ENCODE data around the gene TDRD12.
"Not testable (repeated sequence)": the region's sequence is repeated elsewhere in the genome, so short reads cannot be mapped to it uniquely, and the experiment has no call there.

The TDRD12 gene

DNA sequence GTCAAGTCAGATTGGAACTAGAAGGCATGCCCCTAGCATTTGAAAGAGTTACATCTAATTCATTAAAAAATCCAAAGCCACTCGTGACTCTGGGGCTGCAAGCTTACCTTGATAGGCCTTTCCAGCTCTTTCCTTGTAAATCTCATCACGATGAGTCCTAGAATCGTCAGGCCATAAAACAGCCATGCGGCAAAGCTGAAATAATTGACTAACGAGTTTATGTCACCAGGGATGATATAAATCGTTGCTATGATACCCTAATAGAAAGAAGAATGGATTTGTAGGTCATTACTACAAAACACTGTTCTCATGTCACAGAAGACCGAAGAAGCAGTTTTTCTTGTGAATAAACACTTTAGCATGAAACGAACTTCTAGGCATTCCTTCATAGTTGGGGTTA is 122.5 kb downstream of the TDRD12 start:
- no peak for DNase-seq

GRCh38 chr19:32843716-32844245 is 124.2 kb downstream of the TDRD12 start:
- no peak for DNase-seq

DNA sequence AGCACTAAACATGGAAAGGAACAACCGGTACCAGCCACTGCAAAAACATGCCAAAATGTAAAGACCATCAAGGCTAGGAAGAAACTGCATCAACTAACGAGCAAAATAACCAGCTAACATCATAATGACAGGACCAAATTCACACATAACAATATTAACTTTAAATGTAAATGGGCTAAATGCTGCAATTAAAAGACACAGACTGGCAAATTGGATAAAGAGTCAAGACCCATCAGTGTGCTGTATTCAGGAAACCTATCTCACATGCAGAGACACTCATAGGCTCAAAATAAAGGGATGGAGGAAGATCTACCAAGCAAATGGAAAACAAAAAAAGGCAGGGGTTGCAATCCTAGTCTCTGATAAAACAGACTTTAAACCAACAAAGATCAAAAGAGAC is 128.5 kb downstream of the TDRD12 start:
- DNase-seq = not testable (repeated sequence)

DNA sequence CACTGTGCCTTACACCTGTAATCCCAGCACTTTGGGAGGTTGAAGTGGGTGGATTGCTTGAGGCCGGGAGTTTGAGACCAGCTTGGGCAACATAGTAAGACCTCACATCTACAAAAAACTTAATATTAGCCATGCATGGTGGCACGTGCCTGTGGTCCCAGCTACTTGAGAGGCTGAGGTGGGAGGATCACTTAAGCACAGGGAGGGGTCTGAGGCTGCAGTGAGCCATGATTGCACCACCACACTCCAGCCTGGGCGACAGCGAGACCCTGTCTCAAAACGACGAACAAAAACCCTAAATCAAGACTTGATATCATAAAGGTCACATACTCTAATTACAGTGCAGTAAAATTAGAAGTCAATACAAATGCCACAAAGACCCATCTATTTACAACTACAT is 132.6 kb downstream of the TDRD12 start:
- no peak for DNase-seq

GRCh38 chr19:32856818-32857217 is 137.3 kb downstream of the TDRD12 start:
- DNase-seq = not testable (repeated sequence)

GRCh38 chr19:32857584-32857983 is 138.0 kb downstream of the TDRD12 start:
- DNase-seq = no peak

DNA sequence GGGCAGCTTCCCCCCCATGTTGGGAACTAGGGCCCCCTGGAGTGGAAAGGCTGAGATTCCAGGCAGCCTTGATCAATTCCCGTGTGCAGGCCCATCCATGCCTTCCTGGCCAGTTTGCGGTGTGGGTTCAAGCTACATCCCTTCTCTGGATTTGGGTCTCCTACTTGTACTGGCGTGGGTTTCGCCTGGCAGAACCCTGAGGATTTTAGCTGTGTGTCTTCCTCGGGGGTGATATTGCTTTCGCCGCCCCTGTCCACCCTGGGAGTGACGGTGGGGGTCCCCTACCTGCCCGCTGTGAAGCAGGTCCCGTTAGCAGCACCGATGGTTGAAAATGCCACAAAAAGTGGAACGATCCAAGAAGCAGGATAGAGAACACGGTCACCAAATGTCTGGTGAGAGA is 138.6 kb downstream of the TDRD12 start:
- DNase-seq = no peak

DNA sequence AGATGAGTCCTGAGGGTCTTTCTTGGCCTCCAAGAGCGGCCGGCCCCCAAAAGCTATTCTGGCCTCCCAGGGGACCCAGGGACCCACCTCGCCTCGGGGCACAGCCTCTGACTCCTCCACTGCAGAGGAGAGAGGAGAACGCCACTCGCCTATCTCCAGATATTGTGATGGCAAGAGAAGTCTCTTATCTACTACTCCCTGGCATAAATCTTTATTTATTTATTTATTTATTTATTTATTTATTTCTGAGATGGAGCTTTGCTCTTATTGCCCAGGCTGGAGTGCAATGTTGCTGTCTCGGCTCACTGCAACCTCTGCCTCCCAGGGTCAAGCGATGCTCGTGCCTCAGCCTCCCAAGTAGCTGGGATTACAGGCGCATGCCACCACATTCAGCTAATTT is 139.0 kb downstream of the TDRD12 start:
- DNase-seq = no peak

DNA sequence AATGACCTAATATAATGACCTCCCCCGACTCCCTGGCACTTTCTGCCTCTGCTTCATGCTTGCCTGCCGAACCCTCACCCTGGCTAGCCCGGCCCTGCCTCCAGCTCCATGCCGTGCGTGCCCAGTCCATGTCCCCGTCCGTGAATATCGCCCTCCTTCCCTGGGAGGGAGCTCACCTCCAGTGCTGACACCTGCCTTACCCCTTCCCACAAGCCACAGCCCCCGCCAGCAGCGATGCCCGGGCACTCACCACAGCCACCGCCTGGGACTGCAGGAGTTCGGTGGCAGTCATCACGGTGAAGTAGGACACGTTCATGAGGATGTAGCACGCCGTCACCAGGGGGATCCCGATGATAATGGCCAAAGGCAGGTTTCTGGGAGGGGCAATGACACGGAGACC is 140.0 kb downstream of the TDRD12 start:
- DNase-seq = no peak

DNA sequence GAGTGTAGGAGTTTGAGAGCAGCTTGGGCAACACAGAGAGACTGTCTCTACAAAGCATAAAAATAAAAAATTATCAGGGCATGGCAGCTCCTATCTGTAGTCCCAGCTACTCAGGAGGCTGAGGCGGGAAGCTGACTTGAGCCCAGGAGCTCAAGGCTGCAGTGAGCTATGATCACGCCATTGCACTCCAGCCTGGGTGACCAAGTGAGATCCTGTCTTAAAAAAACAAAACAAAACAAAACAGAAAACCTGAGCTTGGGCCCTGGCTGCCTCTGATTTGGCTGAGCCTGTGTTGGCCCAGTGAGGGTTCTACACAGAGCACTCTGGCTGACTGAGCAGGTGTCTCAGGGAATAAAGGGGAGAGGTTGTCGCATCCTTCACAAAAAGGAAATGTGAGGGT is 142.0 kb downstream of the TDRD12 start:
- DNase-seq = no peak

- DNase-seq = no peak
Observed at GRCh38 chr19:32862173-32862572, 142.6 kb downstream of the TDRD12 start.

DNA sequence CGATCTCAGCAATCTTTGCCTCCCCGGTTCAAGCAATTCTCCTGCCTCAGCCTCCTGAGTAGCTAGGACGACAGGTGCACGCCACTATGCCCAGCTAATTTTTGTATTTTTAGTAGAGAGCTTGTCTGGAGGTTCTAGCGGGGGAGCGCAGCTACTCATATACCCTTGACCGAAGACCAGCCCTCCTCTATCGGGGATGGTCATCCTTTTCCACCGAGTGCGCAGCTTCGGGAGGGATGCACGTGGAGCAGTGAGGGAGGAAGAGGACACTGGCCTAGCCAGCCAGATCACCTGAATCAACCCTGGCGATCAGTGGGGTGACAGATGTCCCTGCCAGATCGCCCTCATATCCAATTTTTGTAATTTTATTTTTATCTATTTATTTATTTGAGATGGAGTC is 143.2 kb downstream of the TDRD12 start:
- DNase-seq = no peak

- DNase-seq = no peak
Observed at GRCh38 chr19:32863301-32863700, 143.7 kb downstream of the TDRD12 start.

DNA sequence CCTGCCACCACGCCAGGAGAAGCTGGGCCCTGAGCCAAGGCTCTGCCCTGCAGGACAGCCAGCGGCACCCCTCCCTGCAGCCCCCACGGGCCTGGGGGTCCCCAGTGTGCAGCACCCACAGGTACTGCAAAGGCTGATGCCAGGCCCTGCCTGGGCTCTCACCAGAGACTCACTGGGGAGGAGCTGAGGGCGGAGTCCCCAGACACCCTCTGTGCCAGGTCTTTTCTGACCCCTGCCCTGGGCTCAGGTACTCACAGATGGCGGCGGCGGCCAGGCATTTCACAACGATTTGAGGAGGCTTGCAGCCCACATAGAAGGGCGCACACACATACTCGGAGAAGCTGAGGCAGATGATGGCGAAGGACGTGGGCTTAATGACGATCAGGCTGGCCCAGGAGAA is 144.3 kb downstream of the TDRD12 start:
- no peak for DNase-seq

DNA sequence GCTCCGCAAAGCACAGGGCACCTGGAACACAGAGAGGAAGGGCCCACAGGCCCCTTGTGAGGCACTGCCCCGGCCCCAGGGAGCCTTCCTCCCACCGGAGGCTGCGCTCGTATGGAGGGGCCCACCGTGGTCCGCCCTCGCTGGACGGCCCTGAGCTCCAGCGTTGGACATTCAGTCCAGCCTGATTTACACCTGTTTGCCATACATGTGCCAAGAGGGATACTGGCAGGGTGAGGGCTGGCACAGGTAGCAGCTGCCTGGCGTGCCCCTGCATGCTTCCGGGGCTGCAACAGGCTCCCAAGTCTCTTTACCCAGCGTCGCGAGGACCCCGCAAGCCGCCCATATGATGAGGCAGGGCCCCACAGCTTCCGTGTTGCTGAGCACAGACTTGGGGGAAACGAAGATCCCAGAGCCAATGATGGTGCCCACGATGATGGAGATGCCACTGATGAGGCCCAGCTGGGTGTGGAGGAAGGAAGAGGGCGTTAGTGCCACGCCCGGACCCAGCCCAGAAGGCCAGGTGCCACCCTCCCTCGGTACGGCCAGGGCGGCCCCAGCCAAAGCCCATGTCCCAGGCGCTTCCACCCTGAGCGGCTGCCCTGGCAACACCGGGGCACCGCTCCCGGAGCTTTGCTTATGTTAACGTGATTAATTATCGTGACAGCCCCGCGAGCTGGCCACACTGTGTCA is 144.9 kb downstream of the TDRD12 start:
- no peak for DNase-seq

DNA sequence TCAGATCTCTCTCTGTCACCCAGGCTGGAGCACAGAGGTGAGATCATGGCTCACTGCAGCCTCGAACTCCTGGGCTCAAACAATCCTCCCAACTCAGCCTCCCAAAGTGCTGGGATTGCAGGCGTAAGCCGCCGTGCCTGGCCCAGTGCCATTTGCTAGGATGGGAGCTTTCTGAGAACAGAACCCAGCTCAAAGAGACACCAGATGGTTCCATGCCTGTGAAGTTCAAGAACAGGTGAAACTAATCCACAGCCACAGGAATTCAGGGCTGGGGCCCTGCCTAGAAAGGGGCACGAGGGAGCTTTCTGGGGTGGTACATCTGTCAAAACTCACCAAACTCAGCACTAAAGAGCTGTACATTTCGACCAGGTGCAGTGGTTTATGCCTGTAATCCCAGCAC is 145.8 kb downstream of the TDRD12 start:
- no peak for DNase-seq

DNA sequence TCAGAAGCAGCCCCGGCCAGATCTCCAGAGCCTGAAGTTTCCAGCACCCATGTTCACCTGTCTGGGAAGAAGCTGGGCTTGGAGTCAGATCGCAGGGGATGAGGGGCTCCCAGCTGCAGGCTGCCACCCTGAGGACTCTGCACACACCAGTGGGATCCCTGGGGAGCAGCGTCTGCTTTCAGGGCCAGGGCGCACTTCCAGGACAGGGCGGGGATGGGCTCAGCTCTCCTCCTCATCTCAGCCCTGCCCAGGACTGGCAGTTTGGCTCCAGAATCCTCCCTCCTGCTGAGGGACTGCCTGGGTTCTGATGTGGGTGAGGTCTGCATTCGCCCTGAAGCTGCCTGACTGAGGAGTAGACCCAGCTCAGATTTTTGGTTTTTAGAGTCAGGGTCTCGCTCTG is 146.5 kb downstream of the TDRD12 start:
- DNase-seq = no peak

DNA sequence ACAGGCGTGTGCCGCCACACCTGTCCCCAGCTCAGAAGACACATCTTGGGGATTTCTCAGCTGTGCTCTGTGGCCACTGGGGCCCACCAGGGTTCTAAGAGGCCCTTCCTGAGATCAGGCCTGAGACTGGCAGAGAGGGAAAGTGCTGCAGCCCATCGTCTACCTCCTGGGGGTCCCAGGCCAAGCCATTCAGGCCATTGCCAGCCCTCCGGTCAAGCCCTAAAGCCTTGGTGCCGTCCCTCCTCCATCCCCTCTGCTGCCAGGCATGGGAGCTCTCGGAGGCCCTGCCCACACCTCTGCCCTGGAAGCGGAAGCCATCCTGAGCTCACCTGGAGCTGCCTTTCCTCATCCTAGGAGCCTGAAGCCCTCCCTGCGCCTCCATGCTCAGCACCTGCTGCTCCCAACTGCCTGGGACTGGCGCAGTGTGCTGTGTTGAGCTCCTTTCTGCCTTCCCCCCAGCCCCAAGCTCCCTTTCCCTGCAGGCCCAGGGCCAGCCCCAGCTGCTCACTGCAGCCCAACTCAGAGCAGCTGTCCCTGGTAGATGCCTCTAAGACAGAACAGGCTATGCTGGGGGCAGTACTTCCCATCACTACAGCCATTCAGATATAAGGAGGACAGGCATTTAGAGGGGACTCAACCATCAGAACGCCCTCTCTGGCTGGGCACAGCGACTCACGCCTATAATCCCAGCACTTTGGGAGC is 147.1 kb downstream of the TDRD12 start:
- no peak for DNase-seq

GRCh38 chr19:32867436-32867835 is 147.9 kb downstream of the TDRD12 start:
- not testable (repeated sequence) for DNase-seq

DNA sequence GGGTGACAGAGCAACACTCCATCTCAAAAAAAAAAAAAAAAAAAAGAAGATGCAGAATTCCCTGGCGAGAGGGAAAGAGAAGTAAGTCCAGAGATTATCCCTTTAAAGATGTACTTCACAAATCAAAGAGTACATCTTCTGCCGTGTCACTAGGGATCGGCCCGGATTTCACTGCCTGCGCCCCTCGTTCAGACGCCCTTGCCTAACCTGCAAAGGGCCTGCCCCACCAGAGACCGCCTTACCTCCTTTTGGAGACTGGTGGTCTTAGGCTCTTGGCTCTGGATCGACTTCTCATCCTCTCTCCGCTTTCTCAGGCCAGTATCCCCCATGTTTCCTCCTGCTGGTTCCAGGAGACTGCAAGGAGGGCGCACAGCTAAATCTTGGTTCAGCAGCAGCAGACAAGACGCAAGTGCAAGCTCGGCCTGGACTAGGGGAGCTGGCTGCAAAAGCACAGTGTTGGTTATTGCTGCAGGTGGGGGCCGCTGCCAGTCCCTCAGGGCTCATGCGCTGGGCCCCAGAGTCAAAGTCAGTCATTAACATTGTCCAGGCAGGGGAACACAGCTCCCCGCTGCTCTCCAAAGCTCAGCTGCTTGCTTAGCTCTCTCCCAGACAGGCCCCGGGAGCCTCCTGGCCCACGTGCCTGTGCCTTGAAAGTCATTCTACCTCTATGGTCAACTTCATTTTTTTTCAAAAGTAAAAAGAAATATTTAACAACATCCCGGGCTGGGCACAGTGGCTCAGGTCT is 148.8 kb downstream of the TDRD12 start:
- DNase-seq = no peak

DNA sequence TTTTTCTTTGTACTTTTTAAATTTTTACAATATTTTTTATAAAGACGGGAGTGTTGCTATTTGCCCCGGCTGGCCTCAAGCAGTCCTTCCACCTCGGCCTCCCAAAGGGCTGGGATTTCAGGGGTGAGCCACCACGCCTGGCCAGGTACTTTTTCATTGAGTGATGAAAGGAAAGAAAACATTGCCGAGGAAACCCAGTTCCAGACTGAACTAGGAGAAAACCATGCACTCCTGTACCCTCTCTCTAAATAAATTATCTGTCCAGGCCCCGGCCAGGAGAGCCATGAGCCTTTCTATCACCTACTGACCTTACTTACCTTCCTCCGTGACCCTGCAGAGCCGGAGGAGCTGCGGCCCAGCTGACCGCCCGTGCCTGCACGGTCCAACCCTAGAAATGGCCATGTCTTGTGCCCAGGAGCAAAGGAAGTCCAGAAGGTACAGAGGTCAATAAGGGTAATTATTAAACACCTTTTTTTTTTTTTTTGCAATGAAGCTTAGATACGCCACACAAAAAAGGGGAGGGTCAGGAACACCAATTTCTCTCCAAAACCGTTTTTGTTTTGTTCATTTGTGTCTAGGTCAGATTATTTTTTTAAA is 149.9 kb downstream of the TDRD12 start, which contains the start of gene SLC7A9:
Gene SLC7A9 (minus strand): TSS at position 399 of the 597 bp plus-strand sequence. CDS start 1,233 bp downstream, outside the sequence.
- no peak for DNase-seq

- no peak for DNase-seq
Observed at GRCh38 chr19:32869966-32870573, 150.5 kb downstream of the TDRD12 start.

DNA sequence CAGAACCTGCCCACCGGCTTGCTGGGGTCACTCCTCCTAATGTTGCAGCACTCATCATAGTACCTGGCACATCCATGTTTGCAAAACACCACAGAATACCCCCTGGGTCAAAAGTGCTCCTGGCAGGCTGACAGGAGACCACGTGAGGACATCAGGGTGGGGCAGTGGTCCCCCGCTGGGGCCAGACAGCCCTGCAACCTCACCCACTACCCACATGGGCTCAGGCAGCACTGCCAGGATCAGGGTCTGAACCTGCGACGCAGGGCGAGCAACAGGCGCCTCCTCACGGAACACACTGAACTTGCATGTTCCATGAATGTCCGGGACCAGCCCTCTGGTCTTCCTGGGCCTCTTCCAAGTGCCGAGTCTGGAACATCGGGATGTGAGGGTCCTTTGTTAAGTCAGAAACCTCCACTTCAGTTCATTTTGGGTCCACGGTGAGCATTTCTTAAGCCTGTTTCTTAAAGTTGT is 151.4 kb downstream of the TDRD12 start:
- no peak for DNase-seq
